Hippocampal formation (tissue), 2 donors: ENCODE data around the gene PDRG1.
"Not testable (repeated sequence)": the region's sequence is repeated elsewhere in the genome, so short reads cannot be mapped to it uniquely, and the experiment has no call there.

Source experiments
- DNase-seq, 2 donors: peaks; one replicate each; lab custom pipeline; 2025; lab: John Stamatoyannopoulos, UW

Gene PDRG1

GRCh38 chr20:31966991-31967655 is 15.3 kb upstream of the PDRG1 start:
- DNase-seq: no peak

GRCh38 chr20:31963889-31964288 is 12.0 kb upstream of the PDRG1 start:
- DNase-seq: no peak

- DNase-seq: no peak
Measured at GRCh38 chr20:31962761-31963160, 10.9 kb upstream of the PDRG1 start.

- no peak for DNase-seq
Measured at GRCh38 chr20:31956556-31957526, 5.0 kb upstream of the PDRG1 start.

GRCh38 chr20:31954500-31954899 is 2.7 kb upstream of the PDRG1 start:
- no peak for DNase-seq

- DNase-seq: no peak
Measured at GRCh38 chr20:31953556-31954148, 1.8 kb upstream of the PDRG1 start.

DNA sequence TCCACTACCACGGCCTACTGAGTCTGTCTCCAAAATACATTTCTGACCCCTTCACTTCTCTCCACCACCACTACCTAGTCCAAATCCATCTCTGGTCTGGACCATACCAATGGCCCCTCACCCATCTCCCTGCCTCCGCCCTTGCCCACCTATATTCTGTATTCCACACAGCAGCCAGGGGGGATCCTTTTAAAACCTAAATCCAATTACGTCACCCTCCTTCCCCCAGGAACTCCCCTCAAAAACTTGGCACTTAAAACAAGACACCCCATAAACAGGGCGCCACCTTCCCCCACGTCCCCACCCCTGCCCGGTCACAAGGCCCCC is 680 bp downstream of the PDRG1 start:
- no peak for DNase-seq

DNA sequence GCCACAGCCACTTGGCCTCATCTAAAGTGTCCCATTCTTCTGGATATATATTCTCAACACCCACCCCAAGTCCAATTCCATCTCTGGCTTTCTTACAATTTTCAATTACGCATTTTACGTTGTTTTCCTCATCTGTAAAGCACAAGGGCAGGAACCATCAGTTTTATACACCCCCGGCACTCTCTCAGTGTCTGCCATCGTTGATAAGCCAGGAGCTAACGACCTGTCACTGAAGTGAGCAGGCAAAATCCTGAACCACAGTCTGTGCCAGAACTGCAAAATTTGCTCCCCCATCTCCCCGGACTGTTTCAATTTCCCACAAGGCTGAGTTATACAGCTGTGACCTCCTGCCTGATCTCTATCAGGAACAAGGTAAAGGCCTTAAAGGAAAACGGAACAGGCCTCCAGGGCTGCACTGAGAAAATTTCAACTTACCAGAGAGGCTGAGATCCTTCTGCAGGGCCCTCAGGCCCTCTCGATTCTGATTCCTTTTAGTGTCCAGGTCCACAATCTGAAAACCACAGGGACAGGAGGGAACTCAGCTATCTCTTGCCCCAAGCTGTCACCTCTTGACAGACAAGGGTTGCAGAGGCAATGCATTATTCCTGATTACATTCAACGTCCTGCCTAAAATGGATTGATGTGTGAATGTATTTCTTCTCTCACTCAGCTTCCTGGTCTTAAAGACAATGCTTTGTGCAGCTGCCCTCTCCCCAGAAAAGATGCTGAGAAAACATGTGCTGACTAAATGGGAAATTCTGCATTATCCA is 1.8 kb downstream of the PDRG1 start:
- DNase-seq: no peak

GRCh38 chr20:31948008-31948407 is 3.8 kb downstream of the PDRG1 start:
- DNase-seq: no peak

DNA sequence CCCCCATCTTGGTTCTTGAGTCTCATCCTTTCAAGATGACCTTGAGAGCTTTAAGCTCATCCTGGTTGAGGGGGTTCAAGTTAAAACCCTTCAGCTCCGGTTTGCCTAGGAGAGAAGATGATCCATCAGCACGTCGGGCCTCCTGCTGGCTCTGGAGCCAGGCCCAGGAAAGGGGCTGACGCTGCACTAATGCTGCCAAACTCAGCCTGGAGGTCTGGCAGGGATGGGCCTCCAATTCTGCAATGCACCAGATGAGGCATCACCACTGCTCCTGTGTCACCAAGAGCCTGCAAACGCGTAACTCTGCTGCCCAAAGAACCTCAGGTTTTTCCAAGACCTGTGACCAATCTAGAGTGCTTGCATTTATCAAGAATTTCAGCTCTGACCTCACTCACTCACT is 6.1 kb downstream of the PDRG1 start:
- DNase-seq: no peak

DNA sequence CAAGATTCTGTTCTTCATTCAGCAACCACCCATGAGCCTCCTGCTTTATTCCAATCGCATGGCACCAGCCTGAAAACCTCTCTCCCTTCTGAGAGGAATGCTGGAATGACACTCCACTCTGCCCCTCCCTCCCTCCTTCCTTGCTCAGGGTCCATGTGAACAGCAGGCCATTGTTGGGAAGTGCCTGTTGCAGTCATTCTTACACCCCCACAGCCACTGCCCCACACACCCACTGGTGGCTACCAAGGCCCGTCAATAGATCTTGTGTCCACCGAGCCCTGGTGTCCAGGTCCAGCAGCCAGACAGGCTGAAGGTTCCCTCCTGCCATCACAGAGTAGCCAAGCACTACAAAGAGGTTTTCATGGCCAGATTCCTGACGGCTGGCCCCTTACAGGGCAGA is 6.5 kb downstream of the PDRG1 start:
- DNase-seq: no peak

- DNase-seq: peak; percentile 18 to 28
Measured at GRCh38 chr20:31943052-31943471, 8.8 kb downstream of the PDRG1 start.

GRCh38 chr20:31939661-31940060 is 12.2 kb downstream of the PDRG1 start:
- no peak for DNase-seq

DNA sequence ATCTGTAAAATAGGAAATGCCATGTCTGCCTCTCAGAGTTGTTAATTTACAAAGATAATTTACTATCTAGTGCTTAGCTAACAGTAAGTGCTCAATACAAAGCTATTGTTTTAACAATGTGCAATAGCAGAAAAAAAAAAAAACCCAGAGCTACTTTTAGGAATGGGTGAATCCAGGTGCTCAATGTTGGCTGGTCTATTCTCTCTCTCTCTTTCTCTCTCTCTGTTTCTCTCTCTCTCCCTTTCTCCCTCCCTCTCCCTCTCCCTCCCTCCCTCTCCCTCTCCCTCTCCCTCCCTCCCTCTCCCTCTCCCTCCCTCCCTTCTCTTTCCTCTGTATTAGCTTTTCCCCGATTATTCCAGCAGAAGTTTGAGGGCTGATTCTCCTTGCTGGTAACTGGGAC is 14.0 kb downstream of the PDRG1 start:
- DNase-seq: no peak

GRCh38 chr20:31936420-31936819 is 15.4 kb downstream of the PDRG1 start:
- no peak for DNase-seq

DNA sequence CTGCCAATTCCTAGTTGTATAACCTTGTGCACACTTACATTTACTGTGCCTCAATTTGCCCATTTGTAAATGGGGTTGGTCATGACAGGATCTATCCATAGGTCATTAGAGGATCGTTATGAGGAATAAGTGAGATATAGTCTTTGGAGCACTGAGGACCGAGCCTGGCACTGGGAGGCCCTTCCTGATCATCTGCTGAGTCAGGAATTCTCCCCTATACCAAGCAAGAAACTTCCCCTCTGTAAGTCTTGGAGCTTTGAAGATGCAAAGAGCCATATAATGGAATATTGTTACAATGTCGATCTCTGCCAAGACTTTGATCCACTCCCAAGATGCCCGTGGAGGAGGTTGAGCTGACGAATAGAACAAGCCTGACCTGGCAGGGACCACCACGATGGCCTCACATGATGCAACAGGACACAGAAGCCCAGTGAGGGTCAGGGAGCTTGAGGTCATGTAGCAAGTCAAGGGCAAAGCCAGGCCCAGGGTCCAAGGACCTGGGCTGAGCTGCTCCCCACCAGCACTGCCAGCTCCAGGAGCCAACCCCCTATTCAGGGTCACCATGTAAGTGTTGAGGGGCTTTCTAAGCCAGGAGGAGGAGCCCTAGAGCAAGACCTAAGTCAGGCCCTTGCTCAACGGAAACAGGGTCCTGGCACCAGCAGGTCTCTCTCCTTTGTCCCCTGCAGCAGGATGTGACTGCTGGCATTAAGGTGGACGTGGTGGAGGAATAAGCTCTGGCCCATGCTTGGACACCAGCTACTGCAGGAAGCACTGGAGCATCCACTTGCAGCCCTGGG is 16.7 kb downstream of the PDRG1 start:
- no peak for DNase-seq

- DNase-seq: no peak
Measured at GRCh38 chr20:31934491-31934890, 17.4 kb downstream of the PDRG1 start.

DNA sequence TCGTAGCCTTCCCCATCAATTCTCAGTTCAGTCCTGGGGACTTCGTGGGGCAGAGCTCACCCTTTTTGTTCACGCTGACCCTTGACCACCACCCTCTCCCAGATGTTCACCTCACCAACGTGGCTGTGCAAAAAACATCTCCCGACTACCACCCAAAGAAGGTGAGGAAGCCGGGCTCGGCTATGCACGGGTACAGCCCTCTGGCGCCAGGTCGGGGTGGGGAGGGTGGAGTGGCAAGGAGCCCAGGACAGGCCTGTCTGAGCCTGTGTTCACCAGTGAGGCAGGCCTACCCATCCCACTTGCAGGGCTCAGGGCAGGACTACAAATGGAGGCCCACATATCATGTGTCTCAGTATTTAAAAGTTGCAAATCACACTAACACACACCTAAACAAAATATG is 18.1 kb downstream of the PDRG1 start:
- no peak for DNase-seq

DNA sequence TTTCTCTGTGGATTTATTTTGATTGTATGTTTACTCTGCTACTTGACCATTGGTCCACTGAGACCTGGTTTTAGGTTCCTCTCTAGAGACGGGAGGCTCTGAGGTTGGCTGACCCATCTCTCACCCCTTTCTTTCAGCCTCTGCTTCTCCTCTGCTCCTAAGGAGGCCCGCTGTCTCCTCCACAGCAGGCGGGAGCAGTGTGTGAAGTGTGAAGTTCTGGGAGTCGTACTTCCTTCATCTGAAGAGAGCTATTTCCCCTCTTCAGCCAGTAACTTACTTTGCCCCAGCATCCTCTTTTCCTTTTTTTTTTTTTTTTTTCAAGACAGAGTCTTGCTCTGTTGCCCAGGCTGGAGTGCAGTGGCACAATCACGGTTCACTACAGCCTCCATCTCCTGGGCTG is 21.1 kb downstream of the PDRG1 start:
- no peak for DNase-seq

DNA sequence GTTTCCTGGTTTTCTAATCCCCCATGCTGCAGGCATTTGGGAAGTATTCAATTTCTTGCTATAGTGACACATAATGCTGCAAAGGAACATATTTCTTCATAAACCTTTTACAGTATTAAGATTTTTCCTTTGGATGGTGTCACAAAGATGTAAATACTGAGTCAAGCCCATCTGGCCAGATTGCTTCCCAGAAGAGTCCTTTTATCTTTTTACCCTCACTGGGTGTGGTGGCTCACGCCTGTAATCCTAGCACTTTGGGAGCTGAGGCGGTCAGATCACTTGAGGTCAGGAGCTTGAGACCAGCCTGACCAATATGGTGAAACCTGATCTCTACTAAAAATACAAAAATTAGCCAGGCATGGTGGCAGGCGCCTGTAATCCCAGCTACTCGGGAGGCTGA is 22.2 kb downstream of the PDRG1 start:
- not testable (repeated sequence) for DNase-seq

DNA sequence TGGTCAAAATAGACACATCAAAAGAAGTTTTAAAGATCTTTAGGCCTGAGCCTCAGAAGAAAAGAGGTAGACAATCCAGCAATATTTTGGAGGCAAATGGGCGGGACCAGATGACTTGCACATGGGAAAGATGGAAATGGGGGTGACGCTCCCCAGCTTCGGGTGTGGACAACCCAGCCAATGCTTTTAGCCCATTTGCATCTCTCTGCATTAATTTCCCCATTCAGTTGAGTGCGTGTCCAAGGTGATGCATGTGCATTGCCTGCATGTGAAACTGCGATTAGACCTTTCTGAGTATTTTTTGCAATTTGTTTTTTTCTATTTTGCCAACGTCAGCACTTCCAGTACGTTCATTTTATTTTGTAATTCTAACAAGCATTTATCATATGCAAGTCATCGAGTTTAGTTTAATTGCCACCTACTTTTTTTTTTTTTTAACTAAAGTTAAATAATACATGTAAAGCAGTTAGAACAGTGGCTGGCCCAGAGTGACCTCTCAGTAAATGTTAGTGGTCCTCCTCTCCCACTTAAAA is 24.2 kb downstream of the PDRG1 start:
- DNase-seq: no peak
